Fibroblast of the conjunctiva (primary cell): Measurements from ENCODE around the gene UBN2.
"Not testable (repeated sequence)": the region's sequence is repeated elsewhere in the genome, so short reads cannot be mapped to it uniquely, and the experiment has no call there.

Experiments used
- DNase-seq: peaks from one replicate; pipeline ENCODE4 v3.0.0-alpha.2; 2010; ENCODE audit warnings: low read depth

The UBN2 gene

DNA sequence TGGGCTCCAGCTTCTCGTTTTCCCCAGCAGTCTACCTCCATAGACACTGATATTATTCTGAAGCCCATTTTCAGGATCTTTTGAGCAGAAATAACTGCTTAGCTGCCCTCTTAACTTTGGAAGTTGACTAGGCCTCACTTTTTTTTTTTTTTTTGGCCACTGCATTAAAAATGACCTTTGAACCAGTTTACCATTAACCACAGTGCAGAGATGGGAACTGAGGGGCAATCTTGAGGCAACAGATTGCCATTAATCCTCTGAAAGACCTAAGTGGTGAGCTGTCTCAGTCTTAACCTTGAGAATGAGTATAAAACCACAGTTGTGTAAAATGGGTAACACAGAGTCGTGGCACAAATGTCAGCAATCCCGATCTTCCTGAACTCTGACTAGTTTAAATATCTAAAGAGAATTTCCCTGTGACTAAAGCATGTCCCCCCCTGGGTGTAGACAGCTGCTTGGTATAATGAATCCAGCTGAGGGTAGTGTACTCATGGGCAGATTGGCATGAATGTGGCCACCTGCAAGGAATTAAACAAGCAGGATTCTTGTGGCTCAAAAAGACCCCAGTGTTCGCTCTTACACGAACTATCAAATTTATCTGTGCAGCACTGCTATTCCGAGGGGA, 64.0 kb downstream of the UBN2 start:
- no peak for DNase-seq

DNA sequence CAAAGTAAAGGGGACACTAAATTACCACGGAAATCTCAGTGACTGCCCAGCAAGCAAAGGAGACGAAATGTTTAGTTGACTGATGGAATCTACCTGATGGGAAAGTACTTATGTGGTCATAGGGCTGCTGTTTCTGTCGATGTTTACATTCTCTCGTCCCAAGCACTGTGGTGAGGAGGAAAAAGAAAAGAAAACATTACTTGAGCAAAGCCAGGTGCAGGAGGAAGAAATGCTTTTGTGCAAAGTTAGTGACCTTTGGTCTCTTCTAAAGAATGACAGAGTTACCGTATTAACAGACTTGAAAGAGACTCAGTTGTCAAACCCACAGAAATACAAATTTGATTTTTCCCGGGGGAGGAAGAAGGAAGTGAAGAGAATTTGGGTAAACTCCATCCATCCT, 66.8 kb downstream of the UBN2 start:
- no peak for DNase-seq

DNA sequence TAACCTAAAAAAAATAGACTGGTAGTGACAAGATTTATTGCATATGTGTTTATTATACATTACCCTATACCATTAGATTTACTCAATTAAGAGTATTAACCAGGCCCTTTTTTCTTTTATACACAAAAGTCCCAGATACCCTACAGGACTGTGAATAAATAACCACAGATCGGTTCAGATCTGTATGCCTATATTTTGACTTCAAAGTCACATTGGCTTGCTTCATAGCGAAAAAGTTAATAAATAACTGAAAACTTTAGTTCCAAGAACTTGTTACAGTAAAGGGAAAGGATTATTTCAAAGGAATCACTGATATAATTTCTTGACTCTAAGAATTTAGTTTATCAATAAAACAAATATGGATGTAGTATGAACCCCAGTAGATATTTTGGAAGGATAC, 68.3 kb downstream of the UBN2 start:
- no peak for DNase-seq

DNA sequence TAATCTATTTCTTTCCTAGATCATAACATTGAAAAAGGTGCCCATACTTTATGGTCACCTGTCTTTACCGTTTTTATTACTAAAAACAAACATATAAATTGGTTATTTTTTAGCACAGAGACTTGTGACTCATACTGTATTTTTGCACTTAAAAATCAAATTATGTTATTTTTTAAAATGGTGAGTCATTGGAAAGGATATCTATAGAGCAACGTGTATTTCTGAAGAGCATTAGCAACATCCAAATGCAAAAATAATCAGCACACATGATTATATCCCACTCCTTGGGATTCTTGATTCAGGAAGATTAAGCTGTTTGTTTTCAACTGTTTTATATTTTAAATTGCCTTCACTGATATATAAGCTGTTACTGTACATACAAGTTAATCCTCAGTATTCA, 69.4 kb downstream of the UBN2 start:
- no peak for DNase-seq

DNA sequence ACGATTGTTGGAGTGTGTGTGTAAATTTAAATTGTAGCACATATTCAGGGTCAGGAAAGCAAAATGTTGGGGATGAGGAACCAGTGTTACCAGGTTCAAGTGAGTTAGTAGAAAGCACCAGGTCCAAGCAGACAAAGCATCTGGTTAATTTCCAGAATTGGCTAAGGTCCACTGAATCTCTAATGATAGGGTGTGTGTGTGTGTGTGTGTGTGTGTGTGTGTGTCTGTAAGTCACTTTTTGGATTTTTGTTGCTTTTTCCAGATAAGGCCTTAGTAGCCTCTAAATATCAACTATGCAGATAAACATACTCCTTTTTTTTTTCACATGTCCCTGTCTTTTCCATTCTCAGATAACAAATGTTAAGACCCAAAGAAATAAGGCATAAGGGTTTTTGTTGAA, 73.5 kb downstream of the UBN2 start:
- no peak for DNase-seq

DNA sequence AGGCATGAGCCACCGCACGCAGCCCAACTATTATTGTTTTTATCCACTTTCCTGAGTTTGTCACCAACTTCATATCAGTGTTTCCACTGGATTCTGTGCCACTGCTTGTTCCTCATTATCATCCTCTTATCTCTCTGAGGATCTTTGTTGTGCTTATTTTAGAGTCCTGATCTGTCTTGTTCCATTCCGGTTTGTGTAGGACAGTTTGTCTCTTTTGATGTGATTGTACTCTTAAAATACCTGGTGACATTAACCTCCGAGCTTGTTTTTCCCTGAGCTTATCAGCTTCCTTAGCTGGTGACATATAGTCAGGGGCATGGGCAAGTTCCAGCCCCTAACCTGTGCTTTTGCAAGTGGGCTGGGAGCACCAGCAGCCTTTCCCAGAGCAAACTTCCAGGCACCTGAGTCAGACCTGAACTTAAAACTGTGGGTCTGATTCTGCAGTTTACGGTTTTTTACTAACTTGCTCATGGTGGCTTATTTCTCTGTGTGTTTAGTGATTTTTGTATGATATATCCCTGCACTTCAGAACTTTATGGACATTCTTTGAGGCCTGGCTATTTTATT, 87.0 kb downstream of the UBN2 start:
- DNase-seq: no peak

DNA sequence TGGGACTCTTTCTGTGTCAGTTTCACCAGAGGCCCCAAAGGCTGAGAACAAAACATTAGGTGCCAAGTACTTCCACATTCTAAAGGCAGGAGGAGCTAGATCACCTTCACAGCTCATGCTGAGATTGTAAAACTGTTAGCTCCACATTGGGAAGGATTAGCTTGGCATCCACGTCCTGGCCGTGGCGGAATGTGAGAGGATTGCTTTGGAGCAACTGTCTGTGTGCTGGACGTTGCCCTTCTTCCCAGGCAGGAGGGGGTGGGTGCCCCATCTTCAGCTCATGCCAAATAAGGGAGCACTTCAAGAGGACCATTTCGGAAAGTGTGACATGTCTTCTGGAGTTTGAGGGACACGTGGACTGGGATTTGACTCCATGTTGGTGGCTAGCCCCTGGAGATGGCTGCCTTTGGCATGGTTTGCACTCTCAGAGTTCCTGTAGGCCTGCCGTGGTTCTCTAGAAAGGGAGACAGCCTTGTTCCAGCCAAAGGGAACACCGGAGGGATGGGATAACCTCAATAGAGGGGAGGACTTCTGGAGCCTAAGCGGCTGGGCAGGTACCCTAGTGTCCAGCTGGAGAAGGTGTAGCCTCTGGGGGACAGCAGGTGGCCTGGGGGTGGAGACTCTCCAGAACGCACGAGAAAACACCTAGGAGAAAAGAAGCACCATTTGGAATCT, 90.2 kb downstream of the UBN2 start:
- no peak for DNase-seq

DNA sequence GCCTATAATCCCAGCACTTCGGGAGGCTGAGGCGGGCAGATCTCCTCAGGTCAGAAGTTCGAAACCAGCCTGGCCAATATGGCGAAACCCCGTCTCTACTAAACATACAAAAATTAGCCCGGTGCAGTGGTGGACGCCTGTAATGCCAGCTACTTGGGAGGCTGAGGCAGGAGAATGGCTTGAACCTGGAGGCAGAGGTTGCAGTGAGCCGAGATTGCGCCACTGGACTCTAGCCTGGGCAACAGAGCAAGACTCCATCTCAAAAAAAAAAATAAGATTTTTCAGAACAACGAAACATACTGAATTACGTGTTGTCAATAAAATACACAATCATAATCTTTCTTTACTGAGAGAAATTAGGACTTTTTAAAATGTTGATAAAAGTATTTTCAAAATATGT, 93.7 kb downstream of the UBN2 start:
- DNase-seq: not testable (repeated sequence)

DNA sequence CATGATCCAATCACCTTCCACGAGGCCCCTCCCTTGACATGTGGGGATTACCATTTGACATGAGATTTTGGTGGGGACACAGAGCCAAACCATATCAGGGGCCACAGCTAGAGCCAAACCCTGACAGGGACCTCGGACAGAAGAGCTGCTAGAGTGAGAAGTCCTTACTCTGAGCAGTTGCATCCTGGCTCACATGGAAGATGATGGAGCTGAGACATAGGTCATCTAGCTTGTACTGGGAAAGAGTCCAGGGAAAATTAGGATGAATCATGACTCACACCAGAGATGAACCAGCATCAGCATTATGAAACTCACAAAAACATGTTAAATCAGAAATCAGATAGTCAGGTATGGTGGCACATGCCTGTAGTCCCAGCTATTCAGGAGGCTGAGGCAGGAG, 97.3 kb downstream of the UBN2 start:
- DNase-seq: peak; percentile 72

DNA sequence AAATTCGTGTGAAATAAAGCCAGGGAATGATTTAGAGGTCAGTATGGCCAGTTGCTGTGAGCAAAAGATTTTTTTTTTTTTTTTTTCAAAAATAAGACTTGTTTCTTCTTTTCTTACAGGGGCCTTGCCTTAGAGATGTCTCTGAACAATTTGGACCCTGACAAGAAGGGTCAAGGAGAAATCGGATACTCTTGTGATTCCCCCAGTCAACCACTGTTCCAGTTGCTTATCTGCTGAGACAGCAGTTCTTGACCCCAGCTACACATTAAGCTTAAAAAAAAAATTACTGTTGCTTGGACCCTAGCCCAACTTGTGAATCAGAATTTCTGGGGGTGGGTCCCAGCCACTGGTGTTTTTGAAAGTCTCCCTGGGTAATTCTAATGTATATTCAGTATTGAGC, 98.1 kb downstream of the UBN2 start:
- no peak for DNase-seq

DNA sequence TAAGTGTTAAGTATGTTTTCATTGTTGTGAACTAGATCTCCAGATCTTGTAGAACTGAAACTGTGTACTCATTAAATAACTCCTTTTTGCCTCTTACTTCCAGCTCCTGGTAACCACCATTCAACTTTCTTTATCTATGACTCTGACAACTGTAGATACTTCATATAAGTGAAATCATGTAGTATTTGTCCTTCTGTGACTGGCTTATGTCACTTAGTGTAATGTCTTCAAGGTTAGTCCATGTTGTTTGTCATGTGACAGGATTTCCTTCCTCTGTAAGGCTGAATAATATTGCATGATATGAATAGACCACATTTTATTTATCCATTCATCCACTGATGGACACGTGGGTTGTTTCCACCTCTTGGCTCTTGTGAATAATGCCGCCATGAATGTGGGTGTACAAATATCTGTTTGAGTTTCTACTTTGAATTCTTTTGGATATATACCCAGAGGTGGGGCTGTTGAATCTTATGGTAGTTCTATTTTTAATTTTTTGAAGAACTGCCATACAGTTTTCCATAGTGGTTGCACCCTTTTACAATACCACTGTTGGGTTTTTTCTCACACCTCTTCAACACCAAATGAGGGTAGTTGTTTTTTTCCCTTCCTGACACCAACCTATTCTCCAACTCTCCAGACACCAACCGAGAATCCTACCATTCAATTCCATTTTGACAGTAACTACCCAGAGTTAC, 99.4 kb downstream of the UBN2 start:
- no peak for DNase-seq

DNA sequence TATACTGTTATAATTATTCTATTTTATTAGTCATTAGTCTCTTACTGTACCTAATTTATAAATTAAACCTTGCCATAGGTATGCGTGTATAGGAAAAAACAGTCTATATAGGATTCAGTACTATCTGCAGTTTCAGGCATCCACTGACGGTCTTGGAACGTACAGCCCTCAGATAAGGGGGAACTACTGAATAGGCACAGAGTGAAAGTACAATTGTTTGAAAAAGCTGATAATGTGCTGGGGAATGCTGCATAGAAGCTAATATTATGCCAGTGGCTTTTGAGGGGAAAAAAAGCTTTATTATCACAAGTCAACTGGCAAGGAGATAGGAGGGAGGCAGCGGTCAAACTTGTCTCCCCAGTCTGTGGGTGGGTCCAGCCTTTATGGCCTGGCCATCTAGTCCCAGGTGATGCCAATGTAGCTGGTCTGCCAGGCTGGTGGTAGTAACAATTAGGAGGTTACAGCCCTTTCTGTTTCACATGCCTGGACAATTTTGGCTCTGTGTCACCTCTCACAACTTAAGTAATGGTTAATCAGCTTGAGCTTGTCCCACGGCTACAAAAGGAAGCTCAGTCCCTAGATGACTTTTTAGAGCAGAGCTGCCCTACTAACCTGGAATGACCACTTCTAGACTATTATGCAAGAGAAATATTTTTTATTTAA, 101.8 kb downstream of the UBN2 start:
- DNase-seq: no peak

DNA sequence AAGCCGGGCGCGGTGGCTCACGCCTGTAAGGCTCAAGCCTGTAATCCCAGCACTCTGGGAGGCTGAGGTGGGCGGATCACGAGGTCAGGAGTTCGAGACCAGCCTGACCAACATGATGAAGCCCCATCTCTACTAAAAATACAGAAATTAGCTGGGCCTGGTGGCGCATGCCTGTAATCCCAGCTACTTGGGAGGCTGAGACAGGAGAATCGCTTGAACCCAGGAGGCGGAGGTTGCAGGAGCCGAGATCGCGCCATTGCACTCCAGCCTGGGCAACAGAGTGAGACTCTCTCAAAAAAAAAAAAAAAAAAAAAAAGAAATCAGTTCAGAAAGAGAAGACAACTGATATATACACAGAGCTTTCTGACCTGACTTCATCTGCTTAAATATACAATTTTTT, 102.4 kb downstream of the UBN2 start:
- not testable (repeated sequence) for DNase-seq

DNA sequence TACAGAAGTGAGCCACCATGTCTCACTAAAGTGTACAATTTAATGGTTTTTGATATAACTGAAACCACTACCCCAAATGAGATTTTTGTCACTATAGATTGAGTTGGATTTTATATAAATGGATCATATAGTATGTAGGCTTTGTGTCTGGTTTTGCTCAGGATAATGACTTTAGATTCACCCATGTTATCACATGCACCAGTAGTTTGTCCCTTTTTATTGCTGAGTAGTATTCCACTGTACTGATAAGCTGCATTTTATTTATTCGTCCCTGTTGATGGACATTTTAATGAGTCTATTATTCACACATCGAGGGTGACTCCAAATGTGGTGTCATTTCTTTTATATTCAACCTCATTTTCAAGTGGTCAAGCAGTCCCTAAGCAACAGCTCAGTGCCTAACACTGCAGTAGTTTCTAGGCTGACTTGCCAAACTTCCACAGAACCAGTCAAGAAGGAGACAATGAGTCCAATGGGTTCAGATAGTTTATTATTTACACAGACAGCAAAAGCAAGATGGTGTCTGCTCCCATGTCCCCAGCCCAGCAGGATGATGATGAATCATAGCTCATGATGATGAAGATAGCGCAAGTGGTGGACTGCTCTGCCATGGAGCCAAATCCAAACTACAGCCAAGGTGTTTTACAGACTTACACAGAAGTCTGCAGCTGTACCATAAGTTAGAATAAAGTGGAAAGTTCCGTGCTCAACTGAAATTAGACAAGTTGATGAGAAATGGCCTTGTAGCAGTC, 103.5 kb downstream of the UBN2 start:
- DNase-seq: no peak

DNA sequence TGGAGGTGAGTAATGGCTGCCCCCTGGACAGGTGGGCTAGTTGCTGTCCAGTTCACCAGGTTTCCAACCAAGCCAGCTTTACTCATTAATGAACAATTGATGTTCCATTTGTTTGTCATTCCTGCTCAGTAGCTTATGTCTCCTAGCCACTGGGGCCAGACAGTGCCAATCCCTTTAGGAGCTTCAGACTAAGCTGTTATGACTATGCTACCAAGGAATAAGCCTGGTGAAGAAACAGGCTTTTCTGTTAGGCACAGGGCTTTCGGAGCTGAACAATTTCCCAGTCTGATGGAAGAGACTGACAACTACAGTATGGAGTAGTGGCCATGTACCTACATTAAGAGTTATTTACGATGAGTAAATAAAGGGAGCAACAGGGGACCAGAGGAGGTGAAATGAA, 108.0 kb downstream of the UBN2 start:
- no peak for DNase-seq

DNA sequence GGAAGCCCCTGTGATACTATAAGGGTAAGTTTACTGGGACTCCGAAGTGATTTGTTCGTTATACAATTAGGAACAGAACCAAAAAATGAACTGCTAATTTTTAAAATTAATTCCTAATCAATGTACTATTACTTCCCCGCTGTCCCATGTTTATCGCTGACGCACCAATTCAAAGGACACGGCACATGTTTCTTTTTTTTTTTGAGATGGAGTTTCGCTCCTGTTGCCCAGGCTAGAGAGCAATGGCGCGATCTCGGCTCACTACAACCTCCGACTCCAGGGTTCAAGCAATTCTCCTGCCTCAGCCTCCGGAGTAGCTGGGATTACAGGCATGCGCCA, 108.6 kb downstream of the UBN2 start:
- no peak for DNase-seq

DNA sequence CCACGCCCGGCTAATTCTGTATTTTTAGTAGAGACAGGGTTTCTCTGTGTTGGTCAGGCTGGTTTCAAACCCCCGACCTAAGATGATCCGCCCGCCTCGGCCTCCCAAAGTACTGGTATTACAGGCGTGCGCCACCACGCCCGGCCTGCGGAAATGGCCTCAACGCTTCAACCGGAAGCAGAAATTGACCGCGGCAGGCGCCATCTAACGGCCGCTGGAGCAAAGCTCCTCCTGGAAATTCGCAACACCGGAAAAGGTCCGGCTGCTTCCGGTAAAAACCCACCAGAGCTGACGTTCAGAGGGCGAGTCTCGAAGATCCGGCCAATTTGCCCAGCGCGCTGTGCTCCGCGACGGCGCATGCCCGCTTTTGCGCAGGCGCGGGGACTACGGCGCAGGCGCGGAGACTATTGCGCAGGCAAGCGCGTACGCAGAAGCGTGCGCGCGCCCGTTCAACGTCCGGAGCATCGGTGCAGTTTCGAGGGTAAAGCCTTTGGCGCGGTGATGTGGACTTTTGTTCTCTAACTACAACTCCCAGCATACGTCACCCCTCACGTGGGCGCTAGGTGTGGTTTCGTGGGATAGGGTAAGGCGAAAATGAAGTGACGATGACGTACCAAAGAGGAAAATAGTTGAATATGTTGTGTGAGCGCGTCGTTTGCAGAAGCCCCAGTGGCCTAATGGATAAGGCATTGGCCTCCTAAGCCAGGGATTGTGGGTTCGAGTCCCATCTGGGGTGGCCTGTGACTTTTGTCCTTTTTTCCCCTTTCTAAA, 109.2 kb downstream of the UBN2 start:
- DNase-seq: peak; percentile 100

DNA sequence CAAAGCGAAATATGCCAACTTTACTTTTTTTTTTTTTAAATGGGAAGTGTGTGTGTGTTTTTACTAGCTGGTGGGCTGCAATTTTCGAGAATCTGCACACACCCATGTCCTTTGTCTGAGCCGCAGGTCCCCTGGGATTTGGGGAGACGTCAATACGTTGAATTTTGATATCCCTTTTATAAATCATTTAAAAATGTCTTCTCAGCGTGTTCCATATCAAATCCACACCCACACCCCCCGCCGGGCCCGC, 109.7 kb downstream of the UBN2 start:
- no peak for DNase-seq

DNA sequence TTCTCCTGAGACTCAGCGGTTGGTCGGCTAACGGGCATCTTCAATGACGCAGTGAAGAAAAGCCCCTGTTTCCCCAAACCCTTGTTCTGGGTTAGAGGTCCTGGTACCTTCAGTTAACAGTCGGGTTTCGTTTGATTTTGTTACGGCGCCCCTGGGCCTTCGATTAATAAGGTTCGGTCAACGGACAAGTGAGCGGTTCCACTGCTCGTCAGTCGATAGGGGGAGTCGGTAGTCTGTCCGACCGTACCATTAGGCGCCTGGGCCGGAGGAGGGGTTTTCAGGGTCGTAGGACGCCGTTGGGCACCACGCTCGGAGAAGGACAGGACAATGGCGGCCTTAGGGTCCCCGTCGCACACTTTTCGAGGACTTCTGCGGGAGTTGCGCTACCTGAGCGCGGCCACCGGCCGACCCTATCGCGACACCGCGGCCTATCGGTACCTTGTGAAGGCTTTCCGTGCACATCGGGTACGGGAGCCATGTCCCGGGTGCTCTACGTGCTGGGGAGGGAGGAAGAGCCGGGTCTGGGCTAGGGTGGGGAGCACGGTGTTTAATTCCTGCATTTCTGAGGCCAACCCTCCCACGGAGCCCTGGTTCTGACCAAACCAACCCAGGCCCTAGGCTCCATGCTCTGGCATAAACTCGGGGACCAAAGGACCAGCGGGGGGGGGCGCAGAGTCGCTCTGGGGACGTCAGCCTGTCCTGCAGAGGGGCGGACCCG, 110.2 kb downstream of the UBN2 start, which contains the start of gene FMC1:
FMC1 (plus strand) TSS at position 280 of the 718 bp plus-strand sequence; CDS start at position 328, 48 bp downstream.
- peak; percentile 90 for DNase-seq

DNA sequence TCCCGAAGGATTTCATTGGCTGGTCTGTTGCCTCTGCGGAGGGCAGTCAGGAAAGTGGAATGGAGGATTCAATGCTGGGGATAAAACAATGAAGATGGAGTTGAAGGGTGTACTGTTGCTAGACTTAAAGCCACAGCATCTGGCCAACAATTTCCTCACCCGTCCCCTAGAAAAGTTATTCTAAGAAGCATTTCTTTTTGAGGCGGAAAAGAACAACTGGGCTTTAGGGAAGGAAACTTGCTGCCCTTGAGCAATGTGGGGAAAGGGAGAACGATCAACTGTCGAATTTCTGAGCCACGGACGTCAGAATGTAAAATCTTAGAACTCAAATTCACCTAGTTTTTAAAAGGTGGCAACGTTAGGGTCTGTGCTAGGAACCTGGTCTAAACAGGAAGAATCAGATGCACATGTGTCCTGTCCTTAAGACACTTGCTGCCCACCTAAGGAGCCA, 110.8 kb downstream of the UBN2 start:
- no peak for DNase-seq

DNA sequence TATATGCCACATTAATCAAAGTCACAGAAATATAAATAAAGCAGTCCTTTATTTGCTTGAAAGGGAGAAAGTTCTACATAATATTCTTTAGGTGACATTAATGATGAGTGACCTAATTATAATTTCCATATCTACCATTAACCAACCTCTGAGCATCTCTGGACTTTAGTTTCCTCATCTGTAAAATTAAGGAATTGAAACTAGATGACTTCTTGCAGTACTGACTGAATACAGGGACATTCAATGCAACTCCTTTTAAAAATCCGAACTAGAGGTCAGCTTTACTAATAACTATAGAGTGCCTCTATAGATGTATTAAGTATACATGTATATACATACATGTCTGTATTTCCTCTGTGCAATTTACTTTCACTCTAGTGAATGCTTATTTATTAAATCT, 114.0 kb downstream of the UBN2 start:
- no peak for DNase-seq
